IPS DF 4.7 (cell line): ENCODE data around the gene COPS9.

Source experiments
- DNase-seq: peaks from one replicate; pipeline ENCODE4 v3.0.0-alpha.2; 2013; ENCODE audit warnings: low spot score; ENCODE audit errors: extremely low read depth

The COPS9 gene

GRCh38 chr2:240136671-240137292 lies 677 bp upstream of the COPS9 start:
- DNase-seq: no peak

- DNase-seq: no peak
These were observed 446 bp downstream of the COPS9 start for GRCh38 chr2:240135706-240136012.

- DNase-seq: no peak
These were observed 1.1 kb downstream of the COPS9 start for GRCh38 chr2:240134956-240135520.

- no peak for DNase-seq
These were observed 1.6 kb downstream of the COPS9 start for GRCh38 chr2:240134466-240134865.

GRCh38 chr2:240133401-240133800 lies 2.7 kb downstream of the COPS9 start:
- no peak for DNase-seq

- DNase-seq: no peak
These were observed 3.5 kb downstream of the COPS9 start for GRCh38 chr2:240132651-240132980.

- DNase-seq: no peak
These were observed 4.0 kb downstream of the COPS9 start for GRCh38 chr2:240131941-240132650.

GRCh38 chr2:240131296-240131695 lies 4.8 kb downstream of the COPS9 start:
- no peak for DNase-seq

GRCh38 chr2:240130393-240131195 lies 5.5 kb downstream of the COPS9 start:
- no peak for DNase-seq

- no peak for DNase-seq
These were observed 6.2 kb downstream of the COPS9 start for GRCh38 chr2:240129731-240130392.

GRCh38 chr2:240129311-240129710 lies 6.8 kb downstream of the COPS9 start:
- DNase-seq: no peak

GRCh38 chr2:240128608-240129145 lies 7.4 kb downstream of the COPS9 start:
- no peak for DNase-seq

- DNase-seq: no peak
These were observed 8.0 kb downstream of the COPS9 start for GRCh38 chr2:240127911-240128607.

- no peak for DNase-seq
These were observed 8.8 kb downstream of the COPS9 start for GRCh38 chr2:240127191-240127750.

GRCh38 chr2:240126731-240127130 lies 9.4 kb downstream of the COPS9 start:
- no peak for DNase-seq

GRCh38 chr2:240125742-240126141 lies 10.4 kb downstream of the COPS9 start:
- DNase-seq: no peak

GRCh38 chr2:240124651-240125030 lies 11.5 kb downstream of the COPS9 start:
- DNase-seq: no peak

- no peak for DNase-seq
These were observed 12.1 kb downstream of the COPS9 start for GRCh38 chr2:240123821-240124650.

- DNase-seq: no peak
These were observed 14.4 kb downstream of the COPS9 start for GRCh38 chr2:240121675-240122074.

GRCh38 chr2:240121190-240121589 lies 14.9 kb downstream of the COPS9 start:
- no peak for DNase-seq
